ENCODE results near the gene THOC6. TPM values are rescaled to one million over a fixed set of nuclear protein-coding genes. Genes with fewer than 3 reads are reported as not detected.

The THOC6 gene
- total RNA-seq, 4 donors from 2014 or later = 16.5 to 19.1 (median 17.6) TPM

GRCh38 chr16:2991566-2992261 lies 32.1 kb upstream of the THOC6 start:
- intact Hi-C loops (cut with DNase I) = no loop called here
- TF ChIP-seq POLR2A (IDR thresholded peaks at IDR 0.05) (no peak), CTCF (IDR thresholded peaks at IDR 0.05) (no peak)
- H3K27me3 ChIP-seq = no peaks in the 10 kb centered on the region
- no peaks in the 10 kb centered on the region for H3K4me1 ChIP-seq
- no peak overlapping the region for H3K27ac ChIP-seq
- H3K36me3 ChIP-seq = no peaks in the 10 kb centered on the region
- H3K9me3 ChIP-seq = no peaks in the 10 kb centered on the region
- H3K4me3 ChIP-seq (replicated peaks in 1 of 3) = no peak overlapping the region
- DNase-seq = no peak
- WGBS, 2 donors = 85 to 89% methylated on average over 11 to 12 of the region's 12 CpGs

- 85 to 90% methylated on average over 11 to 14 of the region's 14 CpGs for WGBS, 2 donors
- Histone ChIP-seq H3K36me3 (no peaks in the 10 kb centered on the region), H3K4me1 (no peaks in the 10 kb centered on the region), H3K9me3 (no peaks in the 10 kb centered on the region), H3K27ac (no peak overlapping the region), H3K27me3 (no peaks in the 10 kb centered on the region), H3K4me3 (replicated peaks in 1 of 3) (no peak overlapping the region)
- no peak for DNase-seq
- TF ChIP-seq POLR2A (IDR thresholded peaks at IDR 0.05) = no peak
- no peak for TF ChIP-seq CTCF (IDR thresholded peaks at IDR 0.05)
- intact Hi-C loops (cut with DNase I) = no loop called here
These were observed 31.3 kb upstream of the THOC6 start for GRCh38 chr16:2992383-2993081.

- H3K27me3 ChIP-seq = no peaks in the 10 kb centered on the region
- intact Hi-C loops (cut with DNase I) = no loop called here
- H3K27ac ChIP-seq = no peak overlapping the region
- WGBS, 2 donors = 82 to 88% methylated on average over 11 to 12 of the region's 13 CpGs
- no peak overlapping the region for H3K4me3 ChIP-seq (replicated peaks in 1 of 3)
- no peaks in the 10 kb centered on the region for H3K36me3 ChIP-seq
- no peak for TF ChIP-seq POLR2A (IDR thresholded peaks at IDR 0.05)
- no peak for TF ChIP-seq CTCF (IDR thresholded peaks at IDR 0.05)
- no peaks in the 10 kb centered on the region for H3K4me1 ChIP-seq
- no peaks in the 10 kb centered on the region for H3K9me3 ChIP-seq
- DNase-seq = no peak
These were observed 27.5 kb upstream of the THOC6 start for GRCh38 chr16:2996298-2996697.

- TF ChIP-seq CTCF (IDR thresholded peaks at IDR 0.05) (no peak), POLR2A (IDR thresholded peaks at IDR 0.05) (no peak)
- DNase-seq = no peak
- WGBS, 2 donors = 87 to 88% methylated on average over 6 of the region's 6 CpGs
- Histone ChIP-seq H3K27me3 (no peaks in the 10 kb centered on the region), H3K4me3 (replicated peaks in 1 of 3) (no peak overlapping the region), H3K9me3 (no peaks in the 10 kb centered on the region), H3K36me3 (no peaks in the 10 kb centered on the region), H3K27ac (no peak overlapping the region), H3K4me1 (peaks cover 0 to 3% of the 10 kb centered on the region in 2 donors)
- intact Hi-C loops (cut with DNase I) = no loop called here
These were observed 23.9 kb upstream of the THOC6 start for GRCh38 chr16:2999929-3000328.

GRCh38 chr16:3000540-3000939 lies 23.3 kb upstream of the THOC6 start:
- WGBS, 2 donors = 90 to 100% methylated on average over 1 of the region's 4 CpGs
- TF ChIP-seq CTCF (IDR thresholded peaks at IDR 0.05) (no peak), POLR2A (IDR thresholded peaks at IDR 0.05) (no peak)

More at GRCh38 chr16:3000540-3000939, 23.3 kb upstream of the THOC6 start:
- H3K36me3 ChIP-seq = no peaks in the 10 kb centered on the region
- no peak overlapping the region for H3K4me3 ChIP-seq (replicated peaks in 1 of 3)
- H3K27ac ChIP-seq = no peak overlapping the region
- no peak for DNase-seq
- no peaks in the 10 kb centered on the region for H3K27me3 ChIP-seq
- H3K9me3 ChIP-seq = no peaks in the 10 kb centered on the region
- H3K4me1 ChIP-seq = peaks cover 0 to 4% of the 10 kb centered on the region in 2 donors
- intact Hi-C loops (cut with DNase I) = no loop called here

Measured in thyroid gland (tissue), 4 donors.